Loucy (cell line): ENCODE data around the gene HAGH.

ENCODE experiments used
- H2AFZ ChIP-seq: fragments of 200-600 bp; sonication (generic); 2 replicates; pipeline ENCODE4 v1.6.0; 2016; ENCODE audit warnings: antibody characterized with exemption, mild to moderate bottlenecking, low read length, moderate library complexity
- H3F3A ChIP-seq: fragments of 200-600 bp; 2 replicates; pipeline ENCODE4 v1.6.0; 2016; ENCODE audit warnings: antibody characterized with exemption, low read depth, mild to moderate bottlenecking
- H3K27me3 ChIP-seq: fragments of 200-600 bp; sonication (generic); 2 replicates; pipeline ENCODE4 v1.6.1; 2014; ENCODE audit warnings: low read length, mild to moderate bottlenecking; ENCODE audit not compliant: insufficient read depth, poor library complexity, severe bottlenecking
- H3K36me3 ChIP-seq: fragments of 200-600 bp; sonication (generic); 2 replicates; pipeline ENCODE4 v1.6.1; 2016; ENCODE audit warnings: low read length; ENCODE audit not compliant: insufficient read depth
- H3K4me1 ChIP-seq: fragments of 200-600 bp; sonication (generic); 2 replicates; pipeline ENCODE4 v1.5.1; 2014; ENCODE audit warnings: low read length, mild to moderate bottlenecking; ENCODE audit not compliant: insufficient read depth, poor library complexity, severe bottlenecking
- H3K4me2 ChIP-seq: fragments of 200-600 bp; sonication (generic); 2 replicates; pipeline ENCODE4 v1.6.0; 2014; ENCODE audit warnings: antibody characterized with exemption, low read length, low read depth, mild to moderate bottlenecking; ENCODE audit not compliant: poor library complexity, severe bottlenecking
- H3K4me3 ChIP-seq: fragments of 200-600 bp; sonication (generic); 2 replicates; pipeline ENCODE4 v1.5.1; 2014; ENCODE audit warnings: low read length, mild to moderate bottlenecking, mixed read lengths; ENCODE audit not compliant: poor library complexity, severe bottlenecking
- H3K79me2 ChIP-seq: fragments of 200-600 bp; sonication (generic); 2 replicates; pipeline ENCODE4 v1.6.1; 2014; ENCODE audit warnings: low read length; ENCODE audit not compliant: insufficient read depth
- H3K9ac ChIP-seq: fragments of 200-600 bp; sonication (generic); 2 replicates; pipeline ENCODE4 v1.6.0; 2014; ENCODE audit warnings: mild to moderate bottlenecking, low read depth, low read length, moderate library complexity; ENCODE audit not compliant: poor library complexity, severe bottlenecking
- H3K9me2 ChIP-seq: fragments of 200-600 bp; sonication (generic); replicated peaks from 2 replicates; pipeline ENCODE4 v1.6.1; 2016; ENCODE audit warnings: low read depth, low read length, mixed read lengths
- H3K9me3 ChIP-seq: fragments of 200-600 bp; sonication (generic); 2 replicates; pipeline ENCODE4 v1.6.1; 2014; ENCODE audit warnings: mild to moderate bottlenecking, antibody characterized with exemption, low read length, low read depth; ENCODE audit not compliant: insufficient read depth
- H4K20me1 ChIP-seq: fragments of 200-600 bp; sonication (generic); 2 replicates; pipeline ENCODE4 v1.6.0; 2014; ENCODE audit warnings: antibody characterized with exemption, low read length, mild to moderate bottlenecking; ENCODE audit not compliant: insufficient read depth, poor library complexity, severe bottlenecking
- CTCF ChIP-seq: fragments of 200-600 bp; sonication (generic); conservative IDR thresholded peaks from 2 replicates; pipeline ENCODE4 v1.5.1; 2014; ENCODE audit warnings: mild to moderate bottlenecking, antibody characterized with exemption, low read length
- EZH2phosphoT487 ChIP-seq: fragments of 200-600 bp; IDR thresholded peaks from 2 replicates; pipeline ENCODE4 v1.6.1; 2018; ENCODE audit warnings: antibody characterized with exemption, mild to moderate bottlenecking, moderate library complexity, borderline replicate concordance

The HAGH gene

GRCh38 chr16:1794221-1794871 lies 32.3 kb downstream of the HAGH start:
- Histone ChIP-seq H3K79me2 (no peaks in the 10 kb centered on the region), H3K9me2 (no peaks in the 10 kb centered on the region), H3K27me3 (no peaks in the 10 kb centered on the region), H3K9ac (no peak overlapping the region), H3K36me3 (no peaks in the 10 kb centered on the region), H3F3A (no peaks in the 10 kb centered on the region), H2AFZ (no peak overlapping the region), H3K4me3 (no peak overlapping the region), H3K4me2 (no peak overlapping the region), H3K4me1 (no peaks in the 10 kb centered on the region), H4K20me1 (no peaks in the 10 kb centered on the region), H3K9me3 (no peaks in the 10 kb centered on the region)
- TF ChIP-seq EZH2phosphoT487 = no peak
- no peak for TF ChIP-seq CTCF

DNA sequence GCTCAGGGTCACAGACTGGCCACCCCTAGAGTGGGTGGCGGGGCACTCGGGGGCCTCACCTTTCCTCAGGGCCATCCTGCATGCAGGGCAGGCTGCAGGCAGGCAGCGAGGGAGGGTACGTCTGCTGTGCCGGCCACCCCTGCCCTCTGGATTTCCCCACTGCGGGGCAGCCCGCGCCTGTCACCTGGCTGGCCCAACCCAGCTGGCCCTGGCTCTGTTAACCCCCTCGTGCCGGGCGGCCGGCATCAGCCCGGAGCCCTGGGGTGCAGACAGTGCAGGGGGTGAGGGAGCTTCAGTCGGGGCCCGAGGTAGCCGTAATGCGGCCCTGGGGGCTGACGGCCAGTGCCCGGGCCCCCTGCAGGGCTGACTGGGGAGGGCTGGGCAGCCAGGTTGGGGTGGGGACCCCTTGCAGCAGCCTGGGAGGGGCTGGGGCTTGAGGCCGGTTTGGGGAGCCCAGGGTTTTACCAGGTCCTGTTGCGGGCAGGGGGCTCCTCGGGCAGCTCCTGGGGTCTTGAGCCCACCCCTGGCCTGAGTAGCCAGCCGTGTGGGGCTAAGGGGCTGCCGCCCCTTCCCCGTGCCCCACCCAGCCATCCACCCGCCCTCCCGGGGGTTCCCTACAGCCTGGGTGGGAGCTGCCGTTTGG lies 32.9 kb downstream of the HAGH start, which contains the start of gene IGFALS:
Gene IGFALS, minus strand, starts transcription at position 128 of the 643 bp plus-strand sequence. Its CDS starts 53 bp downstream, at position 75.
- Histone ChIP-seq H4K20me1 (no peaks in the 10 kb centered on the region), H3K9me2 (no peaks in the 10 kb centered on the region), H3K9me3 (no peaks in the 10 kb centered on the region), H3K9ac (no peak within 1 kb of the TSS), H3K4me3 (no peak within 1 kb of the TSS), H3K4me2 (no peak within 1 kb of the TSS), H2AFZ (no peak within 1 kb of the TSS), H3K79me2 (no peaks in the 10 kb centered on the region), H3F3A (no peaks in the 10 kb centered on the region), H3K36me3 (no peaks in the 10 kb centered on the region), H3K27me3 (no peaks in the 10 kb centered on the region), H3K4me1 (no peaks in the 10 kb centered on the region)
- TF ChIP-seq CTCF (no peak), EZH2phosphoT487 (no peak)

DNA sequence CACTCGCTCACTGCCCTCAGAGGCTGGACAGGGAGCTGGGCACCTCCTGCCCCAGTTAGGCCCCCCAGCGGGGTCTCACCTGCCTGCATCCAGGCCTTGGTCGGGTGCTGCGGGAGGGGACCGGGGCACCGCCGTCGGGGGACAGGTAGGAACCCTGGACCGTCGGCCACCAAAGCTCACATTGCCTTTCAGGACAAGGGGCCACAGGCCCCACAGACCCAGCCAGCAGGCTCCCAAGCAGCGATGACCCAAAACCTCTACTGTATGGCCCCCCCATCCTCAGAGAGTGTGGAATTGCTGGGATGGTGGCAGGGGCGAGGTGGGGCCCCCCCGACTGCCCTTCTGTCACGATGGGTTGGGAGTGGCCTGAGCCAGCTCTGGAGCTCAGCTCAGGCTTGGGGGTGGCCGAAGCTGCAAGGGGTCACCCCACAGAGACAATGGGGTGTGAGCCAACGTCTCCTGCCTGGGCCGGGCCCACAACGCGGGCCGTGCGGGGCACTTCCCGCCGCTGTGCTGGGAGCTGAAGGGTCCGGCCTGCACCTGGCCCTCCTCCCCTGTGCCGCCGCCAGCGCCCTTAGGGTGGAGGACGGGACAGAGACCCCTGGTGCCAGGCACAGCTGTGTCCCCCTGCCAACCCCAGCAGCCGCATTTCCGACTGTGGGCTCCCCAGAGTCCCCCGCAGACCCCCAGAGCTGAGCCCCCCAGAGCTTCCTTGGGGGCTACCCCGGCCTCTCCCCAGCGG lies 33.6 kb downstream of the HAGH start:
- H3K4me2 ChIP-seq = no peak overlapping the region
- H3K4me1 ChIP-seq = no peaks in the 10 kb centered on the region
- no peaks in the 10 kb centered on the region for H3F3A ChIP-seq
- no peak overlapping the region for H2AFZ ChIP-seq
- H3K9me3 ChIP-seq = no peaks in the 10 kb centered on the region
- no peaks in the 10 kb centered on the region for H3K36me3 ChIP-seq
- H3K9ac ChIP-seq = no peak overlapping the region
- no peaks in the 10 kb centered on the region for H4K20me1 ChIP-seq
- no peaks in the 10 kb centered on the region for H3K79me2 ChIP-seq
- no peaks in the 10 kb centered on the region for H3K27me3 ChIP-seq
- TF ChIP-seq EZH2phosphoT487 (no peak), CTCF (no peak)
- no peak overlapping the region for H3K4me3 ChIP-seq
- no peaks in the 10 kb centered on the region for H3K9me2 ChIP-seq
